Ammon's horn (tissue), 1 donor: Measurements from ENCODE around the gene ODAD3.
"Not testable (repeated sequence)": the region's sequence is repeated elsewhere in the genome, so short reads cannot be mapped to it uniquely, and the experiment has no call there.

ENCODE experiments used
- DNase-seq: peaks from one replicate; pipeline ENCODE4 v3.0.0-alpha.2; 2016; ENCODE audit warnings: low spot score

The ODAD3 gene

GRCh38 chr19:11437955-11438354, 3.0 kb upstream of the ODAD3 start:
- no peak for DNase-seq

GRCh38 chr19:11435833-11436313, 952 bp upstream of the ODAD3 start:
- DNase-seq, result no peak

GRCh38 chr19:11434703-11435056, 241 bp downstream of the ODAD3 start:
- DNase-seq, result no peak

- DNase-seq, result not testable (repeated sequence)
Observed at GRCh38 chr19:11433526-11433925, 1.4 kb downstream of the ODAD3 start.

GRCh38 chr19:11426656-11427055, 8.3 kb downstream of the ODAD3 start:
- no peak for DNase-seq

GRCh38 chr19:11425719-11426457, 9.0 kb downstream of the ODAD3 start:
- no peak for DNase-seq

GRCh38 chr19:11423791-11424181, 11.1 kb downstream of the ODAD3 start:
- no peak for DNase-seq

- no peak for DNase-seq
Observed at GRCh38 chr19:11423164-11423790, 11.6 kb downstream of the ODAD3 start.

- DNase-seq, result peak; percentile 51
Observed at GRCh38 chr19:11422163-11423065, 12.5 kb downstream of the ODAD3 start.

GRCh38 chr19:11421371-11422098, 13.4 kb downstream of the ODAD3 start:
- DNase-seq, result no peak

- peak; percentile 40 for DNase-seq
Observed at GRCh38 chr19:11420429-11421370, 14.2 kb downstream of the ODAD3 start.

GRCh38 chr19:11418549-11419506, 16.1 kb downstream of the ODAD3 start, which contains the start of gene RGL3:
RGL3 (minus strand) TSS chr19:11419314; CDS start chr19:11419278, 36 bp downstream.
- no peak for DNase-seq

- DNase-seq, result no peak
Observed at GRCh38 chr19:11418094-11418548, 16.8 kb downstream of the ODAD3 start.

GRCh38 chr19:11416346-11417052, 18.4 kb downstream of the ODAD3 start:
- no peak for DNase-seq

GRCh38 chr19:11414544-11414943, 20.4 kb downstream of the ODAD3 start:
- DNase-seq, result no peak

GRCh38 chr19:11410682-11411081, 24.2 kb downstream of the ODAD3 start:
- no peak for DNase-seq

GRCh38 chr19:11408591-11408990, 26.3 kb downstream of the ODAD3 start:
- DNase-seq, result no peak

GRCh38 chr19:11406703-11407236, 28.2 kb downstream of the ODAD3 start:
- DNase-seq, result not testable (repeated sequence)
